ENCODE data around the gene GPR12. TPM values are rescaled to one million over a fixed set of nuclear protein-coding genes. Genes with fewer than 3 reads are reported as not detected.

Gene GPR12
- total RNA-seq, 1 donor: not detected

GRCh38 chr13:26762745-26763345 lies 2.3 kb upstream of the GPR12 start:
- Histone ChIP-seq H3K27ac (ENCODE audit: low read depth, low read length) (no peak overlapping the region), H3K4me3 (ENCODE audit: insufficient read depth, low read length) (no peak overlapping the region), H3K4me2 (ENCODE audit: insufficient read depth, low read length) (no peak overlapping the region), H3K27me3 (ENCODE audit: insufficient read depth, low read length) (peaks cover 63% of the 10 kb centered on the region), H2AFZ (ENCODE audit: low read length) (no peak overlapping the region), H3K4me1 (ENCODE audit: insufficient read depth, low read length) (no peaks in the 10 kb centered on the region), H3K36me3 (ENCODE audit: insufficient read depth, low read length) (no peaks in the 10 kb centered on the region), H3K79me2 (ENCODE audit: insufficient read depth, low read length) (no peaks in the 10 kb centered on the region), H3K9me3 (ENCODE audit: low read depth, low read length) (no peaks in the 10 kb centered on the region), H4K20me1 (ENCODE audit: insufficient read depth, low read length) (no peaks in the 10 kb centered on the region)
- no peak for TF ChIP-seq CTCF (IDR thresholded peaks at IDR 0.05; ENCODE audit: extremely low read depth, low read depth, low read length)
- no peak for DNase-seq (ENCODE audit: insufficient read length, low spot score, missing footprints)

- Histone ChIP-seq H3K4me2 (ENCODE audit: insufficient read depth, low read length) (no peak overlapping the region), H4K20me1 (ENCODE audit: insufficient read depth, low read length) (no peaks in the 10 kb centered on the region), H3K79me2 (ENCODE audit: insufficient read depth, low read length) (no peaks in the 10 kb centered on the region), H3K27me3 (ENCODE audit: insufficient read depth, low read length) (peaks cover 71% of the 10 kb centered on the region), H2AFZ (ENCODE audit: low read length) (no peak overlapping the region), H3K27ac (ENCODE audit: low read depth, low read length) (no peak overlapping the region), H3K4me1 (ENCODE audit: insufficient read depth, low read length) (no peaks in the 10 kb centered on the region), H3K4me3 (ENCODE audit: insufficient read depth, low read length) (no peak overlapping the region), H3K9me3 (ENCODE audit: low read depth, low read length) (no peaks in the 10 kb centered on the region), H3K36me3 (ENCODE audit: insufficient read depth, low read length) (no peaks in the 10 kb centered on the region)
- no peak for TF ChIP-seq CTCF (IDR thresholded peaks at IDR 0.05; ENCODE audit: extremely low read depth, low read depth, low read length)
- DNase-seq (ENCODE audit: insufficient read length, low spot score, missing footprints): no peak
Measured at GRCh38 chr13:26760832-26761582, 421 bp upstream of the GPR12 start.

- Histone ChIP-seq H2AFZ (ENCODE audit: low read length) (no peak overlapping the region), H3K4me2 (ENCODE audit: insufficient read depth, low read length) (peak overlapping the region; percentile 30)
- TF ChIP-seq CTCF (IDR thresholded peaks at IDR 0.05; ENCODE audit: extremely low read depth, low read depth, low read length): no peak
Measured at GRCh38 chr13:26759249-26759906, 1.2 kb downstream of the GPR12 start.

More at GRCh38 chr13:26759249-26759906, 1.2 kb downstream of the GPR12 start:
- H3K4me1 ChIP-seq (ENCODE audit: insufficient read depth, low read length): no peaks in the 10 kb centered on the region
- H3K27ac ChIP-seq (ENCODE audit: low read depth, low read length): no peak overlapping the region
- no peaks in the 10 kb centered on the region for H3K9me3 ChIP-seq (ENCODE audit: low read depth, low read length)
- H3K79me2 ChIP-seq (ENCODE audit: insufficient read depth, low read length): no peaks in the 10 kb centered on the region
- DNase-seq (ENCODE audit: insufficient read length, low spot score, missing footprints): no peak
- H3K36me3 ChIP-seq (ENCODE audit: insufficient read depth, low read length): no peaks in the 10 kb centered on the region
- H3K4me3 ChIP-seq (ENCODE audit: insufficient read depth, low read length): peak overlapping the region; percentile 10
- no peaks in the 10 kb centered on the region for H4K20me1 ChIP-seq (ENCODE audit: insufficient read depth, low read length)
- H3K27me3 ChIP-seq (ENCODE audit: insufficient read depth, low read length): peaks cover 59% of the 10 kb centered on the region

All from osteoblast (primary cell).